ENCODE data around the gene PHTF2. TPM values are rescaled to one million over a fixed set of nuclear protein-coding genes. Genes with fewer than 3 reads are reported as not detected.

The PHTF2 gene
- total and polyA plus RNA-seq, 10 of the 15 experiments (the other 5 are each of a cell fraction or from before 2014, with no cell fraction given) = 12.9 to 41.8 (median 27.0) TPM

DNA sequence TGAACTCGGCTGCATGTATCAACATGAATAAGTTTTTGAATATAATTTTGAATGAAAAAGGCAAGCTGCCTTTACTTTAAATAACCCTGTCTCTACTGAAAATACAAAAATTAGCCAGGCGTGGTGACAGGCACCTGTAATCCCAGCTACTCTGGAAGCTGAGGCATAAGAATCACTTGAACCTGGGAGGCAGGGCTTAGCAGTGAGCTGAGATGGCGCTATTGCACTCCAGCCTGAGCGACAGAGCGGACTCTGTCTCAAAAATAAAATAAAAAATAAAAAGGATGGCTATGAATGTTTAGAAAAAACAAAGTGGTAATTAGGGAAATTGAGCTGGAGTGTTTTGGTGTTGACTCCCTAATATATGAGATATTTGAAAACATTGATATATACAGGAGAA is 133.3 kb downstream of the PHTF2 start:
- FAIRE-seq (no peak), DNase-seq (ENCODE audit: low read depth, low spot score) (no peak), ATAC-seq (no peak)
- Histone ChIP-seq H3K9ac (ENCODE audit: control insufficient read depth, insufficient read depth, low read length) (no peak overlapping the region), H3K4me1 (ENCODE audit: control insufficient read depth, insufficient read depth, low read length) (no peaks in the 10 kb centered on the region), H3K36me3 (ENCODE audit: control insufficient read depth in 2 of 2, insufficient read depth in 2 of 2, low read length in 1 of 2) (no peaks in the 10 kb centered on the region), H3K27me3 (replicated peaks in 1 of 2; ENCODE audit: control insufficient read depth in 2 of 2, insufficient read depth in 2 of 2, low read length in 1 of 2) (no peaks in the 10 kb centered on the region), H3K79me2 (ENCODE audit: control insufficient read depth, insufficient read depth, low read length) (no peaks in the 10 kb centered on the region), H3K9me3 (replicated peaks; ENCODE audit: control insufficient read depth, insufficient read depth, low read length) (no peaks in the 10 kb centered on the region), H4K20me1 (ENCODE audit: control insufficient read depth, insufficient read depth) (no peaks in the 10 kb centered on the region; the same call in 1 of the 2 replicates), H3K27ac (ENCODE audit: control insufficient read depth, insufficient read depth) (no peak overlapping the region), H2AFZ (ENCODE audit: control insufficient read depth, low read depth, low read length) (no peak overlapping the region), H3K4me2 (ENCODE audit: control insufficient read depth, insufficient read depth) (no peak overlapping the region), H3K4me3 (no peak overlapping the region)
- in situ Hi-C loops (cut with MboI) (loop anchor here (10.0 kb wide), 1 partner anchor 277 kb away; no protein-coding TSS in a partner anchor), intact Hi-C loops (cut with micrococcal nuclease; ENCODE audit: unreplicated experiment) (no loop called here)
- 93% methylated on average over 5 of the region's 5 CpGs for WGBS (ENCODE audit: insufficient coverage, insufficient replicate concordance, low lambda C conversion rate, missing lambda C conversion rate)
- ChIA-PET SMC1A (ENCODE audit: uncharacterized antibody, unreplicated experiment) (interaction anchor here (0.6 to 1.0 kb wide), 2 partner anchors 108 to 653 kb away, joined by 3 read pairs; no protein-coding TSS in a partner anchor), RAD21 (ENCODE audit: unreplicated experiment) (no interaction called here), POLR2A (no interaction called here), CTCF (interaction anchor here (0.6 to 3.7 kb wide), 5 partner anchors 9 to 279 kb away, joined by 3 to 24 read pairs (median 3); no protein-coding TSS in a partner anchor)
- no TSS peak for BruUV-seq (replicated peaks)
- TF ChIP-seq IRF4 (IDR thresholded peaks at IDR 0.05; ENCODE audit: low read depth, low read length) (no peak), IKZF1 (conservative IDR thresholded peaks at IDR 0.05) (no peak), ZZZ3 (IDR thresholded peaks at IDR 0.05; ENCODE audit: control insufficient read depth, insufficient read length, low read depth) (no peak), PBX3 (IDR thresholded peaks at IDR 0.05; ENCODE audit: insufficient replicate concordance, low read depth, low read length) (no peak)
- TF ChIP-seq, protein P1, sequence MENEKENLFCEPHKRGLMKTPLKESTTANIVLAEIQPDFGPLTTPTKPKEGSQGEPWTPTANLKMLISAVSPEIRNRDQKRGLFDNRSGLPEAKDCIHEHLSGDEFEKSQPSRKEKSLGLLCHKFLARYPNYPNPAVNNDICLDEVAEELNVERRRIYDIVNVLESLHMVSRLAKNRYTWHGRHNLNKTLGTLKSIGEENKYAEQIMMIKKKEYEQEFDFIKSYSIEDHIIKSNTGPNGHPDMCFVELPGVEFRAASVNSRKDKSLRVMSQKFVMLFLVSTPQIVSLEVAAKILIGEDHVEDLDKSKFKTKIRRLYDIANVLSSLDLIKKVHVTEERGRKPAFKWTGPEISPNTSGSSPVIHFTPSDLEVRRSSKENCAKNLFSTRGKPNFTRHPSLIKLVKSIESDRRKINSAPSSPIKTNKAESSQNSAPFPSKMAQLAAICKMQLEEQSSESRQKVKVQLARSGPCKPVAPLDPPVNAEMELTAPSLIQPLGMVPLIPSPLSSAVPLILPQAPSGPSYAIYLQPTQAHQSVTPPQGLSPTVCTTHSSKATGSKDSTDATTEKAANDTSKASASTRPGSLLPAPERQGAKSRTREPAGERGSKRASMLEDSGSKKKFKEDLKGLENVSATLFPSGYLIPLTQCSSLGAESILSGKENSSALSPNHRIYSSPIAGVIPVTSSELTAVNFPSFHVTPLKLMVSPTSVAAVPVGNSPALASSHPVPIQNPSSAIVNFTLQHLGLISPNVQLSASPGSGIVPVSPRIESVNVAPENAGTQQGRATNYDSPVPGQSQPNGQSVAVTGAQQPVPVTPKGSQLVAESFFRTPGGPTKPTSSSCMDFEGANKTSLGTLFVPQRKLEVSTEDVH (IDR thresholded peaks at IDR 0.05; ENCODE audit: low read depth, partially characterized antibody) = no peak
- TF ChIP-seq, protein P2, sequence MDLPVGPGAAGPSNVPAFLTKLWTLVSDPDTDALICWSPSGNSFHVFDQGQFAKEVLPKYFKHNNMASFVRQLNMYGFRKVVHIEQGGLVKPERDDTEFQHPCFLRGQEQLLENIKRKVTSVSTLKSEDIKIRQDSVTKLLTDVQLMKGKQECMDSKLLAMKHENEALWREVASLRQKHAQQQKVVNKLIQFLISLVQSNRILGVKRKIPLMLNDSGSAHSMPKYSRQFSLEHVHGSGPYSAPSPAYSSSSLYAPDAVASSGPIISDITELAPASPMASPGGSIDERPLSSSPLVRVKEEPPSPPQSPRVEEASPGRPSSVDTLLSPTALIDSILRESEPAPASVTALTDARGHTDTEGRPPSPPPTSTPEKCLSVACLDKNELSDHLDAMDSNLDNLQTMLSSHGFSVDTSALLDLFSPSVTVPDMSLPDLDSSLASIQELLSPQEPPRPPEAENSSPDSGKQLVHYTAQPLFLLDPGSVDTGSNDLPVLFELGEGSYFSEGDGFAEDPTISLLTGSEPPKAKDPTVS (IDR thresholded peaks at IDR 0.05; ENCODE audit: low read depth, low read length) = no peak
- TF ChIP-seq, protein P3, sequence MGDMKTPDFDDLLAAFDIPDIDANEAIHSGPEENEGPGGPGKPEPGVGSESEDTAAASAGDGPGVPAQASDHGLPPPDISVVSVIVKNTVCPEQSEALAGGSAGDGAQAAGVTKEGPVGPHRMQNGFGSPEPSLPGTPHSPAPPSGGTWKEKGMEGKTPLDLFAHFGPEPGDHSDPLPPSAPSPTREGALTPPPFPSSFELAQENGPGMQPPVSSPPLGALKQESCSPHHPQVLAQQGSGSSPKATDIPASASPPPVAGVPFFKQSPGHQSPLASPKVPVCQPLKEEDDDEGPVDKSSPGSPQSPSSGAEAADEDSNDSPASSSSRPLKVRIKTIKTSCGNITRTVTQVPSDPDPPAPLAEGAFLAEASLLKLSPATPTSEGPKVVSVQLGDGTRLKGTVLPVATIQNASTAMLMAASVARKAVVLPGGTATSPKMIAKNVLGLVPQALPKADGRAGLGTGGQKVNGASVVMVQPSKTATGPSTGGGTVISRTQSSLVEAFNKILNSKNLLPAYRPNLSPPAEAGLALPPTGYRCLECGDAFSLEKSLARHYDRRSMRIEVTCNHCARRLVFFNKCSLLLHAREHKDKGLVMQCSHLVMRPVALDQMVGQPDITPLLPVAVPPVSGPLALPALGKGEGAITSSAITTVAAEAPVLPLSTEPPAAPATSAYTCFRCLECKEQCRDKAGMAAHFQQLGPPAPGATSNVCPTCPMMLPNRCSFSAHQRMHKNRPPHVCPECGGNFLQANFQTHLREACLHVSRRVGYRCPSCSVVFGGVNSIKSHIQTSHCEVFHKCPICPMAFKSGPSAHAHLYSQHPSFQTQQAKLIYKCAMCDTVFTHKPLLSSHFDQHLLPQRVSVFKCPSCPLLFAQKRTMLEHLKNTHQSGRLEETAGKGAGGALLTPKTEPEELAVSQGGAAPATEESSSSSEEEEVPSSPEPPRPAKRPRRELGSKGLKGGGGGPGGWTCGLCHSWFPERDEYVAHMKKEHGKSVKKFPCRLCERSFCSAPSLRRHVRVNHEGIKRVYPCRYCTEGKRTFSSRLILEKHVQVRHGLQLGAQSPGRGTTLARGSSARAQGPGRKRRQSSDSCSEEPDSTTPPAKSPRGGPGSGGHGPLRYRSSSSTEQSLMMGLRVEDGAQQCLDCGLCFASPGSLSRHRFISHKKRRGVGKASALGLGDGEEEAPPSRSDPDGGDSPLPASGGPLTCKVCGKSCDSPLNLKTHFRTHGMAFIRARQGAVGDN (IDR thresholded peaks at IDR 0.05) = no peak
- TF ChIP-seq, protein P4, sequence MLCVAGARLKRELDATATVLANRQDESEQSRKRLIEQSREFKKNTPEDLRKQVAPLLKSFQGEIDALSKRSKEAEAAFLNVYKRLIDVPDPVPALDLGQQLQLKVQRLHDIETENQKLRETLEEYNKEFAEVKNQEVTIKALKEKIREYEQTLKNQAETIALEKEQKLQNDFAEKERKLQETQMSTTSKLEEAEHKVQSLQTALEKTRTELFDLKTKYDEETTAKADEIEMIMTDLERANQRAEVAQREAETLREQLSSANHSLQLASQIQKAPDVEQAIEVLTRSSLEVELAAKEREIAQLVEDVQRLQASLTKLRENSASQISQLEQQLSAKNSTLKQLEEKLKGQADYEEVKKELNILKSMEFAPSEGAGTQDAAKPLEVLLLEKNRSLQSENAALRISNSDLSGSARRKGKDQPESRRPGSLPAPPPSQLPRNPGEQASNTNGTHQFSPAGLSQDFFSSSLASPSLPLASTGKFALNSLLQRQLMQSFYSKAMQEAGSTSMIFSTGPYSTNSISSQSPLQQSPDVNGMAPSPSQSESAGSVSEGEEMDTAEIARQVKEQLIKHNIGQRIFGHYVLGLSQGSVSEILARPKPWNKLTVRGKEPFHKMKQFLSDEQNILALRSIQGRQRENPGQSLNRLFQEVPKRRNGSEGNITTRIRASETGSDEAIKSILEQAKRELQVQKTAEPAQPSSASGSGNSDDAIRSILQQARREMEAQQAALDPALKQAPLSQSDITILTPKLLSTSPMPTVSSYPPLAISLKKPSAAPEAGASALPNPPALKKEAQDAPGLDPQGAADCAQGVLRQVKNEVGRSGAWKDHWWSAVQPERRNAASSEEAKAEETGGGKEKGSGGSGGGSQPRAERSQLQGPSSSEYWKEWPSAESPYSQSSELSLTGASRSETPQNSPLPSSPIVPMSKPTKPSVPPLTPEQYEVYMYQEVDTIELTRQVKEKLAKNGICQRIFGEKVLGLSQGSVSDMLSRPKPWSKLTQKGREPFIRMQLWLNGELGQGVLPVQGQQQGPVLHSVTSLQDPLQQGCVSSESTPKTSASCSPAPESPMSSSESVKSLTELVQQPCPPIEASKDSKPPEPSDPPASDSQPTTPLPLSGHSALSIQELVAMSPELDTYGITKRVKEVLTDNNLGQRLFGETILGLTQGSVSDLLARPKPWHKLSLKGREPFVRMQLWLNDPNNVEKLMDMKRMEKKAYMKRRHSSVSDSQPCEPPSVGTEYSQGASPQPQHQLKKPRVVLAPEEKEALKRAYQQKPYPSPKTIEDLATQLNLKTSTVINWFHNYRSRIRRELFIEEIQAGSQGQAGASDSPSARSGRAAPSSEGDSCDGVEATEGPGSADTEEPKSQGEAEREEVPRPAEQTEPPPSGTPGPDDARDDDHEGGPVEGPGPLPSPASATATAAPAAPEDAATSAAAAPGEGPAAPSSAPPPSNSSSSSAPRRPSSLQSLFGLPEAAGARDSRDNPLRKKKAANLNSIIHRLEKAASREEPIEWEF (IDR thresholded peaks at IDR 0.05; ENCODE audit: insufficient replicate concordance, low read depth, low read length) = no peak
